Fibroblast of skin of back (primary cell): ENCODE data around the gene USP15.
"Not testable (repeated sequence)": the region's sequence is repeated elsewhere in the genome, so short reads cannot be mapped to it uniquely, and the experiment has no call there.

Experiments
- DNase-seq: peaks from one replicate; pipeline ENCODE4 v3.0.0-alpha.2; 2013

USP15 gene

DNA sequence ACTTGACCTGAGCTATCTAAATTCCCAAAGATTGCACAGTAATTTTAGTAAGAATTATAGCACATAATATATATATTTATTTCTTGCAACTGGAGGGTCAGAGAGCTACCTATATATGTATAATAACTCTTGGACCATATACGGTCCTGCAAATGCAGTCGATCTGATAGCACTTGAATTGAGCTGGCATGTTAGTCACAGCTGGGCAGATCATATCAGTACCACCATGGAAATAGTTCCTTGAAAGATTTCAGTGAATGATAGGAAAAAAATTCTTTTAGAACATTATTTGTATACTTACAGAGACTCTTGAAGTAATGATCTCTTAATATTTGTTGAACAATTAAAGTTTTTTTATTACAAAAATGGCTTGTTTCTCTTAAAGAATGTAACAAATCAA lies 111.9 kb downstream of the USP15 start:
- DNase-seq: no peak

DNA sequence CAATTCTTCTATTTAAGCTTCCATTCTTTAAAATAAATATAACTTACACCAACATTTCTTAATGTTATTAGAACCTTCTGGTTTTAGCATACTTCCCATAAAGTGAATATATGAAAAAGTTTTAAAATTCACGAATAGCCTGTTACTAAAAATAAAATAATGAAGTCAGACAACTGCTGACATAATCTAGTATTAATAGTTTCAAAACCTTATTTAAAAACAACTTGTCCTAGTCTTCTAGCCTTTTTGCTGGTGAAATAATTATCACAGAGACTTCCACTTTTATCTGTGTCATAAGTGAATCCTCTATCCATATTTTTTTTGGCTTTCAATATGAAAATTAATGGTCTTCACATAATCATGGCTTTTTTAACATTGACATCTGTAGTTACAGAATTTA lies 112.6 kb downstream of the USP15 start:
- DNase-seq: no peak

DNA sequence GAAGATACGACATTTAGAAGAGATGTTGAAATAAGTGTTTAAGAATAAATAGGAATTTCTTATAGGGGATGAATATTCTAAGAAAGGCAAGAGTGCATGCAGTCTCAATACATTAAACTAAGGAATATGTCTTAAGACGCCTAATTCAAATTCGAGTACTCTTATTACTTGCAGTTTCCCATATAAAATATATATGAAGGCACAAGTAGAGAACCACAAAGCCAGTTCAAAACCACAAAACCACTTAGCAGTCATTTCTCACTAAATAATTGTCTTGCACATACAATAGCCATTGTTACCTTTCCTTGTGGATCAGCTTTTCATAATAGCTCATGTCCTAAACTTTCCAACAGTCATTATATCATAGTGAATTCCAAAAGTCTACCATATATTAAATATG lies 115.4 kb downstream of the USP15 start:
- DNase-seq: no peak

DNA sequence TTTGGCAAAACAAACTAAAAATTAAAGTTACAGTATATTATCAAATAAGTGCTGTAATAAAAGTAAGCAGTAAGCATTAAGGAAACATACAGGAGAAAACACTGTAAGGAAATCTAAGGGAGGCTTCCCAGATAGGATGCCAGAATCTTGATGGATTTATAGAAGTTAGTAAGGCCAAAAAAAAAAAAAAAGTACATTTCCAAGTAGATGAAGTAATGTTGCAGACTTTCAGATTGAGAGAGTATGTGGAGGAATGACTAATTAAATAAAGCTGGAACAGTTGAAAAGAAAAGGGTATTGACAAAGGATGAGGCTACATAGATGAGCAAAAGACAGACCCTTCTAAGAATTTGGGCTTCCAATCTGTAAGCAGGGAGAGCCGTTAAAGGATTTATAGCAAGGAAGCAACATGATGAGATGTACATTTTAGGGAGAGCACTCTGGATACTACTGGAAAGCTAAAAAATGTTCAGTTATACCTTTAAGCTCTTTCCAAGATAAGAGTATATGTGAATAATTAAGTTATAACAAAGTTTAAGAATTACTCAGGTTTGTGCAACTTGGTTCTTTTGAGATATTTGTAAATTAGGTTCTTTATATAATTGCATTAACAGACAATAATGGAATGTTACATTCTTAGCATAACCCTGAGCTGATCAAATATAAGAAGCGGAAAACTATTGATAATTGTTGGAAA lies 119.0 kb downstream of the USP15 start:
- no peak for DNase-seq

DNA sequence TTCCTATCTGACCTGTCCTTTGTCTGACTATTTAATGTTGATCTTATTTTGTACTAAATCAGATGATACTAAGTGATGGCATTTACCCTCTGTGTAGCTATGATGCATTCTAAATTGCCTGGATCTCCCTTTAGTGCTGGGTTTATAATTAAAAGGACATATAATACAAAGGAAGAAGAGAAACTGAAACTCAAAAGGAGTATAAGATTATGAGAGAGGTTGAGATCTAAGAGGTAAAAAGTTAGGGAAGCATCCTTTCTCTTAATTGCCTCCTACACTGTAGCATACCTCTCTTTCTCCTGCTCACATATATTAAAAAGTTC lies 119.5 kb downstream of the USP15 start:
- DNase-seq: no peak

DNA sequence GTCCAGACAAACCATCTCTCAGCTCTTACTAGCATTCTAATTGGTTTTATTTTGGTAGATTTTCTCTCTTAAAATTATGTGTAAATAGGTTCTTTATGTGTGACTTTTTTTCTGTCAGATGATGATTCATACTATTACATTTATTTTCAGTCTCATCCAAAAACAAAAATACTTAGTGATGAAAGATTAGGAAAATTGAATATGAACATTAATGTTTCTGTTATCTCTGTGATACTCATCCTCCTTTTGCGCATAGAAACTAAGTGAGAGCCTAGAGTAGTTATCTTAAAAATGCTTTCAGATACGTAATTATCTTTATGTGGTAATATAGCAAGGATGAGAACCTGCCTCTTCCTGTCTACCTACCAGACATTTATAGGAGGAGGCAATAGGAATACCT lies 122.3 kb downstream of the USP15 start:
- no peak for DNase-seq

DNA sequence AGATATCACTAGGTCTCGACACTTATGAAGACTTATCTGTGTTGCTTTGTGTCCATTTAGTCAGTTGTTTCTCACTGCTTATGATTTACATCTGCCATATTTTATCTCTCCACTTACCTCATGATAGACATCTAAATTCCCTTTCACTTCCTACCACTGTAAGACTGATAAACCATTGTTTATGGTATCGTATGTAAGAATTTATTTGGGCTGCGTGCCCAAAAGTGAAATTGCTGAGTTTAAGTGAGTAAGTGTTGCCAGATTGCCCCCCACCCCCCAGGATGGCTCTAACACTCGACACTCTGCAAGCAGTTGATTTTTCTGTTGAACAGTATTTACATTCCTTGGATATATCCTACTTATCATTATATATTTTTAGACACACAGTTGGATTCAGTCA lies 136.5 kb downstream of the USP15 start:
- DNase-seq: peak; percentile 17

DNA sequence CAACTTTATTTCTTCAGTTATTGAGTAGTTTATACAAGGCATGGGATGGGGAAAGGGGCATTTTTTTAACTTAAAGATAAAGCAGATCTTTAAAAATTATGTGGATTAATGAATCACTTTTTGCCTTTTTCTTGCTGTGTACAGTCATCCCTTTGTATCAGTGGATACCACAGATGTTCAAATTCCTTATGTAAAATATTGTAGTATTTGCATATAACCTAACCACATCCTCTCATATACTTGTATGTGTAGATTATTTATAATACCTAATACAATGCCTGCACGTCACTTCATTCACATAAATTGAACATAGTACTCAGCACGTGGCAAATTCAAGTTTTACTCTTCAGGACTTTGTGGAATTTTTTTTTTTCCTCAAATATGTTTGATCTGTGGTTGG lies 139.9 kb downstream of the USP15 start:
- no peak for DNase-seq

DNA sequence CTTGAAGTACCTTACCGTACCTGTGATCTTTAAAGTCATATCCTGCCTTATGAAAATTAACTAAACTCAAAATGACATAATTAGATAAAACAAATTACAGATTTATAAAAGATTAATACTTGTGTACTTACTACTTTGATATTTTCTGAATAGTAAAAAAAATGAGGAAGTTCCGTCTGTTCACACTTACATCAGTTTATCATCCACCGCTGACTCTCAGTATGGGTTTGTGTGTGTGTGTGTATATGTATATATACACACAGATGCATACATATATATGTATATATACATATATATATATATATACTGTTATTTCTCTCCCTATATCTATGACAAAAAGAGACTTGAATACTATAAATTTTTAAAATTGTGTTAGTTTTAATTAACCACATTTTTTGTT lies 141.4 kb downstream of the USP15 start:
- no peak for DNase-seq

DNA sequence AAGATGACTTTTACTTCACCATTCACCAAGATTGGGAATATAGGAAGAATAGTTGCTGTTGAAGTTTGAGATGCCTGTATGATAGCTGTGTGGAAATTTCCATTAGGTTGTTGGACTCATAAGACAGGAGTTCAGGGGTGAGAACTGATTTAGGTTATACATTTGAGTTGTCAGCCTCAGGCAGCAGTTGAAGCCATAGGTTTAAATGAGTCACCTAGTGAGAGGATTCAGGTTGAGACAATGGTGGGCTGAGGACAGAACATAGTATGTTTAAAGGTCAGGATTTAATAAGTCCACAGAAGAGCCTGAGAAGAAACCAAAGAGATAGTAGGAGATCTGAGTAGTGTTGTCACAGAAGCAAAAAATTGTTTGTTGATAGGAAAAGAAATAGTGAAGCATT lies 142.8 kb downstream of the USP15 start:
- DNase-seq: no peak

DNA sequence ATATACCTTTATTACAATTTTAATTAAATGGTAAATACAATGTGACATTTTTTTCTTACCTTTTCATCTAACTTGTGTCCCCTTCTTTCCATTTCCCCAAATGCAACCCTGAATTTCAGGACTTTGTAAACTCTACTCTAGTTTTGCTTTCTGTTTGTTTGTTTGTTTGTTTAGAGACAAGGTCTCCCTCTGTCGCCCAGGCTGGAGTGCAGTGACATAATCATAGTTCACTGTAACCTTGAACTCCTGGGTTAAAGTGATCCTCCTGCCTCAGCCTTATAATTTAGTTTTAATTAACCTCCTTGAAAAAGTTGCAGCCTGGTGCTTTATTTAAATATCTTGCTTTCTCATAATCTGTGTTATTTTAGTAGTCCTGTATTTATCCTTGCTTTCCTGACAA lies 147.4 kb downstream of the USP15 start:
- DNase-seq: no peak

DNA sequence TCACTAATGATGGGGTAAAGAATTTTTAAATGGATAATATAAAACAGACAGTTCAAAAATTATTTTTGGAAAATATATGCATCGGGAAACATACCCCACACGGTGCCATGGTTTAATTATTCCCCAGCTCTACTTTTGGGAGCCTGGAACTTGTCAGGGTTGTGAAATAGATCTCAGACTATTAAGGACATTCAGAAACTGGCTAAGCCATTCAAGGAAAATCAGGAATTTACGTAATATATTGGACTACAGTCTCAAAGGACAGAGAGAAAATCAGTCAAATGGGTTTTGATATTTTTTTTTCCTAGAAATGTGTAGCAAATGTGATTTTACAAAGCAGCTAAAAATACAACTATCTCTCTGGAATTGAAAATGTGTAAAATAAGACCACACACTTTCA lies 148.9 kb downstream of the USP15 start:
- no peak for DNase-seq

DNA sequence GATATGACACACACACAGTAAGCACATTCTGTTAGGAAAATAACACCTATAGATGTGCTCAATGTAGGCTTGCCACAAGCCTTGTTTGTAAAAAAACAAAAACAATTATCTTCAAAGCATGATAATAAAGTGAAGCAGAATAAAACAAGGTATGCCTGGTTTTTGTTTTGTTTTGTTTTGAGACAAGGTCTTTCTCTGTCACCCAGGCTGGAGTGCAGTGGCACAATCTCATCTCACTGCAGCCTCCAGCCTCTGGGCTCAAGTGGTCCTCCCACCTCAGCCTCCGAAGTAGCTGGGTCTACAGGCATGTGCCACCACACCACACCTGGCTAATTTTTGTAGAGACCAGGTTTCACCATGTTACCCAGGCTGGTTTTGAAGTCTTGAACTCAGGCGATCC lies 154.0 kb downstream of the USP15 start:
- DNase-seq: no peak

DNA sequence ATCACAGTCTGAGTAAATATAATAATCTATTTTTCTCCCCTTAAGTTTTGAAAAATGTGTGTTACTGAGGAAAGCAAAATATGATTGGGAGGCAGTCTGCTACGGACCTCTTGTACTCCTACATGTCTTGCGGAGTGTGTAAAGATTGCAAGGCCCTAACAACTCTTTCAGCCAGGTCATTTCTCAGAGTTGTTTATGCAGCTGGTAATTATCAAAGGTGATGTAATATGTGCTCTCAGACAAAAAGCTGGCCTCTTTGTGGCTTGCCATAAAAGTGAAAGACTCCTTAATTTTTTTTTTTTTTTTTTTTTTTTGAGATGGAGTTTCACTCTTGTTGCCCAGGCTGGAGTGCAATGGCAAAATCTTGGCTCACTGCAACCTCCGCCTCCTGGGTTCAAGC lies 165.9 kb downstream of the USP15 start:
- DNase-seq: no peak

DNA sequence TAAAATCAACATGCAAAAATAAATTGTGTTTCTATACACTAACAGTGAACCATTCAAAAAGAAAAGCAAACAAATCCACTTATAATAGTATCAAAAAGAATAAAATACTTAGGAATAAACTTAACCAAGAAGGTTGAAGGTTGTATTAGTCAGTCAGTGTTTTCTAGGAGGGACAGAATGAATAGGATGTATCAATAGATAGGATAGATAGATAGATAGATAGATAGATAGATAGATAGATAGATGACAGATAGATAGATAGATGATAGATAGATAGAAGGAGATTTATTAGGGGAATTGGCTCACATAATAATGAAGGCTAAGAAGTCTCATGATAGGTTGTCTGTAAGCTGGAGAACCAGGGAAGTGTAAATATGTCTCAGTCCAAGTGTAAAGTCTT lies 169.3 kb downstream of the USP15 start:
- DNase-seq: no peak

DNA sequence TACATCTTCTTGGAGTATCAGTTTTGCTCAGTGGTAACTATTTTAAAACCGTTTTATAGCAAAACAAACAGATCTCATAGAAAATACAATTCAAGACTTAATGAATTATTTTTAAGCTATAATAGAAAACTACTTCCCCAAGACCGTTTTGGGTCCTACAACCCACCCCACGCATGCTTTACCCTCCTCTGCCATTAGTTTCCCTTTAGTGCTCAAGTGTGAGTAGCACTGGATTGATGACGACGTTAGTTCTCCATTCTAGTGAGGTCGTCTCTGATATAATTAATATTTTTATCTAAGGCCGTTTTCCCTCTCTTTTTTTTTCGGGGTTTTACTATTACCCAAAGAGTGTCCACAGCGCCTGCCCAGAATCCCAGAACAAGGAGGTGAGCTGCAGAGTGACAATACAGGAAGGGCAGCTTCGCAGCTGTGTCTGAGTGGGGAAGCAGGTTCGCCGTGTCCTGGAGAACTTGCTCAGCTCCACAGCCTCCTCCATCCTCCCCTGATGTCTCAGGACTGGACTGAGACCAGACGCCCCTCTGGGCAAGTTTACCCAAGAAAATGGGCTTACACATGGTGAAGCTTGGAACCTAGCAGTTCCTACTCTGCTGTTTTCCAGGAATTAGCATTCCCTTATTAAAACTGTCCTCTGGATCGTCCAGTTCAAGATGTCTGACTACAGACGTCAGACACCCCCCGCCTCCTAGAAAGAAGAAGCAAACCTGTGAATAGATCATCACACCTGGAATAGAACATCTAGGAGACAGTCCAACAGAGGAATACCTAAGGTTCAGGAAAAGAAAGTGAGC lies 174.5 kb downstream of the USP15 start:
- DNase-seq: no peak

DNA sequence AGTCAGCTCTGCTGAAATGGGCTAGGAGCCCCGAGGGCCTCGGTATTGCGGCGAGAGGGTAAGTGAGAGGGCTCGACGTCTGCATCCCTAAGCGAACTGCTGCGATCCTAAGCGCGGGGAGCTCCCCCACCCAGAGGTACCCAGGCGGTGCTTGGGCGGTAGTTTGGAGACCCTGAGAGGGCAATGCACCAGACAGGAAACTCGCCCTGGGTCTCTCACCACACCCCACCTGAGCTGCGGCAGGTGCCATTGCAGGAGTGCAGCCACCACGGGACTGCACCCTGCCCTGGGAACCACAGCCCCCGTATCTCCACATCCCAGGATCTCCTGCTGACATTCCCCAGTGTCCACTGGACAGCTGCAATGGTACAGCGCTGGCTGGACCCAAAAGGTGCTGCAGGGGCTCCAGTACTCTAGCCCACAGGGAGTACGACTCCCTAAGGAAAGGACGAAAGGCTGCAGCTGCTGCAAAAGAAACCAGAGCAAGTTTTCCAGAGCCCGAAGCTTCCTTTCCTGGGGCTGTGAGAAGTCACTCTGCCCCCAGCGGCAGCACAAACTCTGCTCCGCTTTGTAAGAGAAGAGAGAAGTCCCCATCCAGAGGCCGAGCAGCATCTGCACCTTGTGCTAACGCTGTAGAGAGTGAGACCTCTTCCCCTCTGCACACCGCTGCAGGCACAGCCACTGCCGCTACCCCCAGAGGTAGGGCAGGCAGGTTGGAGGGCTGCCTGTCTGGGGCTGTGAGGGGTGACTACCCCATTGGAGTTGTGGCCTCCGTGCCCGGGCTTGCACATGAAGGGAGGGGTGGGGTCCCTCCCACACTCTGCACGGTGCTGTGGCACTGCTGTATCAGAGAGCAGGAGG lies 175.3 kb downstream of the USP15 start:
- peak; percentile 61 for DNase-seq

DNA sequence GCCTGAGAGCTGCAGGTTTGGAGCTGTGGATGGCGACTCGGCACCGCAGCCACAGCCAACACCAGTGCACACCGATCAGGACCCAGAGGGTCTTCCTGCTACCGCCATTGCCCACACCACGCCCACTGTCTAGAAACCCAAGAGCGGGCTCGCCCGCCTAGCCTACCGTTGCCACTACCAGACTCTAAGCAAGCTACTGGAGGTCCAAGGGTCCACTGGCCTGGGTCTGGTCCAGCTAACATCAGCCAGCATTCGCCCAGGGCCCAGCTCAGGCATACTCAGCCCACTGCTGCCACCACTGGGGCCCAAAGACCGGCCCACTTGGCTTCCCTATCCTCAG lies 175.9 kb downstream of the USP15 start:
- DNase-seq: no peak

DNA sequence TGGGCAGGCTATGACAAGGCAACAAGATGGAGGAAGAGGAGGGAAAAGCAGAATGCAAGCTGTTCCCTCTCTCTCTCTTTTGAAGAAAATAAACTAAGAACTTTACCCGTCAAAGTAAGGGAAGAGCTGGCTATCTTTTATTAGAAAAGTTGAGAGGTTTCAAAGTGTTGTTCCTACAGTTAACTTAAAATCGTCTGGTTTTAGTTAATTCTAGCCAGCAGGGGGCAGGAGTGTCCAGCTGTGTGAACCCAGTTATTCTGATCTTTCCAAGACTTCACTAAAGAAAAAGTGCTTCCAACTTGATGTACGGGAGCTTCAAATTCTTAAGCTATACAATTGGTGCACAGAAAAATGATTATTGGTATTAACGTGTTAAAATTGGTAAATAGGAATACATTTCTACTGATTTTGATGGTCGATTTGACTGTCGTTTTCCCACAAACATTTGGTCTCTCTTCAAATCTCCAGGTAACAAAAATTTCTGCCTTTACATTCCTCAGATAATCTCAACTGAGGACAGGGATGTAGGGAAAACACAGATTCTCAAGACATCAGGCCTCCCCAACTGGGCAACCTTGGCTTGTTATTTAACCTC lies 178.0 kb downstream of the USP15 start:
- DNase-seq: peak; percentile 45

DNA sequence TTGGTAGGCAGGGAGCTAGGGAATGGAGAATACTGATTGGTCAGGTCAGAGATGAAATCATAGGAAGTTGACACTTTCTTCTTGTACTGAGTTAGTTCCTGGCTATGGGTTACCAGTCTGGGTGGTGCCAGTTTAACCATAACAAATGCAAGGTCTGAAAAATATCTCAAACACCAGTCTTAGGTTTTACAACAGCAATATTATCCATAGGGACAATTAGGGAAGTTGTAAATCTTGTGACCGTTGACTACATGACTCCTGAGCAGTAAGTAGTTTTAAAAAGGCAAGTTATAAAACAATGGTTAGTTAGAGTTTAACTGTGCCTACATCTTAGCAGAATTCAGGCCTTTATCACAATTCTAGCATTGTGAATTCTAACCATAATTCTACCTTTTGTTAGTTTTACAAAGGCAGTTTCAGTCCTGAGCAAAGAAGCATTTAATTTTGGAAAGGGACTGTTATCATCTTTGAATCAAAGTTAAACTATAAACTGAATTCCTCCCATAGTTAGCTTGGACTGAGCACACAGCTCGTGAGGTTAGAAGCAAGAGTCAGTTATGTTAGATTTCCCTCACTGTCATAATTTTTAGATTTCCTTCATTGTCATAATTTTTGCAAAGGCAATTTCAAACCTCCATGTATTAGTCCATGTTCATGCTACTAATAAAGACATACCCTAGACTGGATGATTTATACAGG lies 186.7 kb downstream of the USP15 start:
- DNase-seq: no peak

DNA sequence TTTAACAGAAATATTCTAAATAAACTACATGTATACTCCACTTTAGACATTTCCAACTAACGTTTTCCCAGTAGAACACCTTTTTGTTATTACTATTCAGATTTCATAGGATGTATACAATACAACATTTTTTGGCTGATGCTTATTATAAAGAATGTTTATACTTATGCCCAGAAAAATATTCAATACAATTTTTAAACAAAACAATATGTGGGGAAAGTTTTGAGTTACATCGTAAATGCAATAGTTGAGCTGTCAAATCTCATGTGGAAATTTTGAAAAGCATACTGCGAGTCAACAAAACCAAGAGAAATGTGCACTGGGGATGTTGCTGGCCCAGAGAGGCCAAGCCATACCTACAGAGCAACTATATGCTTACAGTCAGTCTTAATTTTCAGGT lies 188.2 kb downstream of the USP15 start:
- DNase-seq: no peak

DNA sequence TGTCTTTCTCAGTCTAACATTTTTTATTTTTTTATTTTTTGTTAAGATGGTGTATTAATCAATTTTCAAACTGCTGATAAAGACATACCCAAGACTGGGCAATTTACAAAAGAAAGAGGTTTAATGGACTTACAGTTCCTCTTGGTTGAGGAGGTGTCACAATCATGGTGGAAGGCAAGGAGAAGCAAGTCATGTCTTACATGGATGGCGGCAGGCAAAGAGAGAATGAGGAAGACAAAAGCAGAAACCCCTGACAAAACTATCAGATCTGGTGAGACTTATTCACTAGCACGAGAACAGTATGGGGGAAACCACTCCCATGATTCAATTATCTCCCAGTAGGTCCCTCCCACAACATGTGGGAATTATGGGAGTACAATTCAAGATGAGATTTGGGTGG lies 195.2 kb downstream of the USP15 start:
- not testable (repeated sequence) for DNase-seq

DNA sequence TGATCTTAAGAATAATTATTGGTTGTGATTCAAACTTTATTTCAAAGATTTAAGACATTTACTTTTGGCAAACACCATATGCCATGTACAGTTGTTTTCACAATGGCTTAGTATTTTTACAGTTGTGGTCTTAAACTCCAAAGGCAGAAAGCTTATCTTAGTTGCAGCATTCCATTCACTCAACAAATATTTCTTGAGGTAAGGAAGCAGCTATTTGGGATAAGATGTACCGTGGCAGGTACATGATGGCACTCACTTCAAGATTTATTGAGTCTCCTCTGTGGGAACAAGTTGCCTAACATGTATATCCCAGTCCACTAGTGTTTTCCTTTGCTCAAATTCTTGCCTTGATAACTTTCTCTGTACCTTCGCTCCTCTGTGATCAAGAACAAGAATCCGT lies 198.4 kb downstream of the USP15 start:
- DNase-seq: no peak
